GM12891 (cell line): Measurements from ENCODE around the gene ACAD11.

Experiments
- POLR2A ChIP-seq: IDR thresholded peaks from 2 replicates; pipeline ENCODE4 v1.6.1; 2011; ENCODE audit warnings: low read depth, low read length, control low read depth
- POLR2AphosphoS5 ChIP-seq: IDR thresholded peaks from 2 replicates; pipeline ENCODE4 v1.6.1; 2011; ENCODE audit warnings: low read depth, low read length, control low read depth
- POU2F2 ChIP-seq: IDR thresholded peaks from 2 replicates; pipeline ENCODE4 v1.6.1; 2011; ENCODE audit warnings: low read depth, mild to moderate bottlenecking, control low read depth, low read length, moderate library complexity
- SPI1 ChIP-seq: IDR thresholded peaks from 2 replicates; pipeline ENCODE4 v1.6.1; 2011; ENCODE audit warnings: low read depth, low read length, control low read depth
- TAF1 ChIP-seq: IDR thresholded peaks from 2 replicates; pipeline ENCODE4 v1.6.1; 2011; ENCODE audit warnings: low read depth, low read length, control low read depth

DNA sequence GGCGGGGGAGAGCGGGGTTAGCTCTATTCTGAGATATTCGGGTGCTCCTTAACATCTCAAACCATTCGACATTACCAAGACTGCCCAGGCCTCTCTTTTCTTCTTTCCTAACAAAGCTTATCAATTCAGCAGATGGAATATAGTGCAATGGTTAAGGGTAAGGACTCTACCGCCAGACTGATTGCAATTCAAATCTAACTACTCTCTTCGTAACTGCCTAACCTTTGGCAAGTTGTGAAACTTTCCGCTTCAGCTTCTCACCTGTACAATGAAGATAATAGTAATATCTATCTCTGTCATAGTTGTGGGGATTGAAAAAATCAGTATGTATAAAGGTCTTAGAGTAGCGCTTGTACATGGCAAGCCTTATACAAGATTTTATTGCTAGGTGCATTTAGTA lies 1.5 kb upstream of the ACAD11 start:
- no peak for TF ChIP-seq POLR2AphosphoS5
- TF ChIP-seq POLR2A = no peak
- TF ChIP-seq SPI1 = no peak
- TF ChIP-seq TAF1 = no peak
- TF ChIP-seq POU2F2 = no peak
